SK-N-SH treated with all-trans-retinoic acid at 6 μM for 48 hours (cell line): ENCODE measurements around the gene TMEM131L.

Experiments
- ATAC-seq: fragments of 200-7000 bp; cut with Tn5 transposase; 3 replicates; pipeline ENCODE4 v1.9.1; 2020; ENCODE audit warnings: mild to moderate bottlenecking, moderate library complexity
- ARNTL ChIP-seq: fragments of 450-650 bp; formaldehyde crosslinking; IDR thresholded peaks from 2 replicates; pipeline ENCODE4 v1.5.0; 2020; ENCODE audit warnings: low read depth, mild to moderate bottlenecking, moderate library complexity, borderline replicate concordance
- CREB5 ChIP-seq: fragments of 250-450 bp; sonication (Bioruptor Pico); IDR thresholded peaks from 2 replicates; pipeline ENCODE4 v1.5.1; 2020; ENCODE audit warnings: low read depth, mild to moderate bottlenecking, moderate library complexity
- CSDC2 ChIP-seq: fragments of 250-450 bp; sonication (Bioruptor Pico); IDR thresholded peaks from 2 replicates; pipeline ENCODE4 v1.5.0; 2020; ENCODE audit warnings: mild to moderate bottlenecking, moderate library complexity
- CSRNP3 ChIP-seq: fragments of 250-450 bp; sonication (Bioruptor Pico); IDR thresholded peaks from 2 replicates; pipeline ENCODE4 v1.5.1; 2021; ENCODE audit warnings: mild to moderate bottlenecking, moderate library complexity
- GLIS3 ChIP-seq: fragments of 250-450 bp; sonication (Bioruptor Pico); IDR thresholded peaks from 2 replicates; pipeline ENCODE4 v1.5.0; 2020; ENCODE audit warnings: mild to moderate bottlenecking, moderate library complexity
- OSR1 ChIP-seq: fragments of 250-450 bp; sonication (Bioruptor Pico); IDR thresholded peaks from 2 replicates; pipeline ENCODE4 v1.8.0; 2022; ENCODE audit warnings: moderate library complexity, mild to moderate bottlenecking, inconsistent platforms
- PATZ1 ChIP-seq: fragments of 250-450 bp; sonication (Bioruptor Pico); IDR thresholded peaks from 2 replicates; pipeline ENCODE4 v1.8.0; 2020; ENCODE audit warnings: mild to moderate bottlenecking, moderate library complexity, borderline replicate concordance
- POU6F1 ChIP-seq: fragments of 250-450 bp; sonication (Bioruptor Pico); IDR thresholded peaks from 2 replicates; pipeline ENCODE4 v1.8.0; 2021; ENCODE audit warnings: low read depth, mild to moderate bottlenecking, moderate library complexity, borderline replicate concordance
- PPARA ChIP-seq: fragments of 250-450 bp; sonication (Bioruptor Pico); IDR thresholded peaks from 2 replicates; pipeline ENCODE4 v1.5.0; 2020; ENCODE audit warnings: mild to moderate bottlenecking, borderline replicate concordance
- RARB ChIP-seq: fragments of 250-450 bp; sonication (Bioruptor Pico); IDR thresholded peaks from 2 replicates; pipeline ENCODE4 v1.8.0; 2021; ENCODE audit warnings: mild to moderate bottlenecking, moderate library complexity
- SNAI2 ChIP-seq: fragments of 250-450 bp; sonication (Bioruptor Pico); IDR thresholded peaks from 2 replicates; pipeline ENCODE4 v1.5.0; 2020; ENCODE audit warnings: mild to moderate bottlenecking, moderate library complexity
- TCF4 ChIP-seq: fragments of 250-450 bp; sonication (Bioruptor Pico); IDR thresholded peaks from 2 replicates; pipeline ENCODE4 v1.8.0; 2021; ENCODE audit warnings: mild to moderate bottlenecking, moderate library complexity, borderline replicate concordance
- TOX ChIP-seq: fragments of 250-450 bp; sonication (Bioruptor Pico); IDR thresholded peaks from 2 replicates; pipeline ENCODE4 v1.8.0; 2021; ENCODE audit warnings: mild to moderate bottlenecking, moderate library complexity, borderline replicate concordance
- TSHZ2 ChIP-seq: fragments of 250-450 bp; sonication (Bioruptor Pico); IDR thresholded peaks from 2 replicates; pipeline ENCODE4 v1.5.0; 2020; ENCODE audit warnings: mild to moderate bottlenecking, moderate library complexity
- ZC3H10 ChIP-seq: fragments of 250-450 bp; sonication (Bioruptor Pico); IDR thresholded peaks from 2 replicates; pipeline ENCODE4 v1.5.1; 2021; ENCODE audit warnings: mild to moderate bottlenecking, moderate library complexity
- ZFP3 ChIP-seq: fragments of 250-450 bp; sonication (Bioruptor Pico); IDR thresholded peaks from 2 replicates; pipeline ENCODE4 v1.5.0; 2020; ENCODE audit warnings: mild to moderate bottlenecking, moderate library complexity
- ZFP30 ChIP-seq: fragments of 450-650 bp; formaldehyde crosslinking; IDR thresholded peaks from 2 replicates; pipeline ENCODE4 v1.5.0; 2022; ENCODE audit warnings: mild to moderate bottlenecking, moderate library complexity
- ZNF565 ChIP-seq: fragments of 450-650 bp; formaldehyde crosslinking; conservative IDR thresholded peaks from 2 replicates; pipeline ENCODE4 v1.5.0; 2020; ENCODE audit warnings: low read depth, mild to moderate bottlenecking, moderate library complexity
- ZNF70 ChIP-seq: fragments of 450-650 bp; formaldehyde crosslinking; IDR thresholded peaks from 2 replicates; pipeline ENCODE4 v1.5.0; 2020; ENCODE audit warnings: mild to moderate bottlenecking, moderate library complexity
- ZNF8 ChIP-seq: fragments of 450-650 bp; formaldehyde crosslinking; IDR thresholded peaks from 2 replicates; pipeline ENCODE4 v1.5.0; 2020; ENCODE audit warnings: mild to moderate bottlenecking, moderate library complexity

TMEM131L gene

GRCh38 chr4:153509724-153510123 is 43.6 kb downstream of the TMEM131L start:
- TF ChIP-seq ZC3H10 (no peak), RARB (CRISPR knock-in tag) (no peak), TSHZ2 (CRISPR knock-in tag) (no peak), ARNTL (CRISPR knock-in tag) (no peak), PATZ1 (CRISPR knock-in tag) (no peak), GLIS3 (CRISPR knock-in tag) (no peak), CSRNP3 (CRISPR knock-in tag) (no peak), PPARA (no peak), ZFP30 (CRISPR knock-in tag) (no peak), OSR1 (CRISPR knock-in tag) (no peak), CREB5 (no peak), CSDC2 (CRISPR knock-in tag) (no peak), ZNF565 (CRISPR knock-in tag) (no peak), POU6F1 (no peak), SNAI2 (CRISPR knock-in tag) (no peak), TOX (CRISPR knock-in tag) (no peak), ZNF8 (no peak)
- no peak for ATAC-seq

GRCh38 chr4:153510252-153511001 is 44.3 kb downstream of the TMEM131L start:
- no peak for ATAC-seq
- no peak for TF ChIP-seq CREB5
- TF ChIP-seq ZFP3 (CRISPR knock-in tag): no peak
- TF ChIP-seq PATZ1 (CRISPR knock-in tag): no peak
- no peak for TF ChIP-seq ZC3H10
- no peak for TF ChIP-seq CSRNP3 (CRISPR knock-in tag)
- TF ChIP-seq TCF4 (CRISPR knock-in tag): no peak
- no peak for TF ChIP-seq OSR1 (CRISPR knock-in tag)
- TF ChIP-seq SNAI2 (CRISPR knock-in tag): no peak
- TF ChIP-seq GLIS3 (CRISPR knock-in tag): no peak
- no peak for TF ChIP-seq PPARA
- TF ChIP-seq ZNF565 (CRISPR knock-in tag): no peak
- TF ChIP-seq ZNF70 (CRISPR knock-in tag): no peak
- no peak for TF ChIP-seq ZNF8
- no peak for TF ChIP-seq ARNTL (CRISPR knock-in tag)
- TF ChIP-seq TSHZ2 (CRISPR knock-in tag): no peak
